ENCODE results near the gene AOC2.

DNA sequence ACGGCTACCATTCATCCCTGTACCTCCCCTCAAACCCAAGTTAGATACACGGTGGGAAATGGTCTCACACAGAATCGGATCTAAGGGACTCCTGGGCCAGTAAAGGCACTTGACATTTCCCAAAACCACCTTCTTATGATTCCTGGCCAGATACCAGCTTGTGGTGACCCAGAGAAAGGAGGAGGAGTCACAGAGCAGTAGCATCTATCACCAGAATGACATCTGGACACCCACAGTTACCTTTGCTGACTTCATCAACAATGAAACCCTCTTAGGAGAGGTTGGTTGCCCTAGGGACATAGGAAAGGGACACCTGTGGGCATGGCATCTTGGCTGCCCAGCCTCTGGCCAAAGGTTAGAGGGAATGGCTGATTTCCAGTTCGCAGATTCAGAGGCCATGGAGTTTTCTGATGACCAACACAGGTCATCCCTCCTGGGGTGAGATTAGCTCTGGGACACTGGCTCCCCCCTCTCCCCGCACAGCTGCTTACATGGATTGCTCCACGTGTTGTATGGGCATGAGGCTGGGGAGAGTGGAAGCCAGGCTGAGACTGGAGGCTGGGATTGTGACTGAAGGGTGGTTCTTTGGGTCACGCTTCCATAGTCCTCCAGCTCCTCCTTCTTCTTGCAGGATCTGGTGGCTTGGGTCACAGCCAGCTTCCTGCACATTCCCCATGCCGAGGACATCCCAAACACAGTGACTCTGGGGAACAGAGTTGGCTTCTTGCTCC, 5.2 kb downstream of the AOC2 start:
- TF ChIP-seq, protein P1, sequence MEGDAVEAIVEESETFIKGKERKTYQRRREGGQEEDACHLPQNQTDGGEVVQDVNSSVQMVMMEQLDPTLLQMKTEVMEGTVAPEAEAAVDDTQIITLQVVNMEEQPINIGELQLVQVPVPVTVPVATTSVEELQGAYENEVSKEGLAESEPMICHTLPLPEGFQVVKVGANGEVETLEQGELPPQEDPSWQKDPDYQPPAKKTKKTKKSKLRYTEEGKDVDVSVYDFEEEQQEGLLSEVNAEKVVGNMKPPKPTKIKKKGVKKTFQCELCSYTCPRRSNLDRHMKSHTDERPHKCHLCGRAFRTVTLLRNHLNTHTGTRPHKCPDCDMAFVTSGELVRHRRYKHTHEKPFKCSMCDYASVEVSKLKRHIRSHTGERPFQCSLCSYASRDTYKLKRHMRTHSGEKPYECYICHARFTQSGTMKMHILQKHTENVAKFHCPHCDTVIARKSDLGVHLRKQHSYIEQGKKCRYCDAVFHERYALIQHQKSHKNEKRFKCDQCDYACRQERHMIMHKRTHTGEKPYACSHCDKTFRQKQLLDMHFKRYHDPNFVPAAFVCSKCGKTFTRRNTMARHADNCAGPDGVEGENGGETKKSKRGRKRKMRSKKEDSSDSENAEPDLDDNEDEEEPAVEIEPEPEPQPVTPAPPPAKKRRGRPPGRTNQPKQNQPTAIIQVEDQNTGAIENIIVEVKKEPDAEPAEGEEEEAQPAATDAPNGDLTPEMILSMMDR (IDR thresholded peaks at IDR 0.05): no peak
- TF ChIP-seq POLR2A (IDR thresholded peaks at IDR 0.05): no peak

Data from vagina (tissue), 2 donors.